OCI-LY1 (cell line): ENCODE measurements around the gene GIGYF2.

Experiments
- H2AFZ ChIP-seq: fragments of 200-600 bp; sonication (generic), shearing (Covaris generic); 2 replicates; pipeline ENCODE4 v1.6.0; 2014; ENCODE audit warnings: antibody characterized with exemption, mild to moderate bottlenecking, low read length
- H3F3A ChIP-seq: fragments of 200-600 bp; sonication (generic), shearing (Covaris generic); 2 replicates; pipeline ENCODE4 v1.6.0; 2014; ENCODE audit warnings: mild to moderate bottlenecking, antibody characterized with exemption, low read length, moderate library complexity; ENCODE audit not compliant: insufficient read depth
- H3K27ac ChIP-seq: fragments of 200-600 bp; sonication (generic); 2 replicates; pipeline ENCODE4 v1.5.1; 2014; ENCODE audit warnings: low read length, mixed run types, mild to moderate bottlenecking, low read depth; ENCODE audit not compliant: poor library complexity, severe bottlenecking
- H3K27me3 ChIP-seq: fragments of 200-600 bp; sonication (generic); 2 replicates; pipeline ENCODE4 v1.6.0; 2014; ENCODE audit warnings: antibody characterized with exemption, mild to moderate bottlenecking, low read length, moderate library complexity; ENCODE audit not compliant: insufficient read depth
- H3K36me3 ChIP-seq: fragments of 200-600 bp; sonication (generic); 2 replicates; pipeline ENCODE4 v1.6.1; 2014; ENCODE audit warnings: mild to moderate bottlenecking, antibody characterized with exemption, low read length, moderate library complexity, mixed read lengths; ENCODE audit not compliant: insufficient read depth
- H3K4me1 ChIP-seq: fragments of 200-600 bp; sonication (generic); 2 replicates; pipeline ENCODE4 v1.5.1; 2014; ENCODE audit warnings: mild to moderate bottlenecking, low read length, moderate library complexity; ENCODE audit not compliant: insufficient read depth, severe bottlenecking
- H3K4me2 ChIP-seq: fragments of 200-600 bp; sonication (generic), shearing (Covaris generic); 2 replicates; pipeline ENCODE4 v1.6.1; 2014; ENCODE audit warnings: low read length
- H3K4me3 ChIP-seq: fragments of 200-600 bp; sonication (generic); 2 replicates; pipeline ENCODE4 v1.5.1; 2014; ENCODE audit warnings: low read length, low read depth, mild to moderate bottlenecking, mixed read lengths; ENCODE audit not compliant: poor library complexity, severe bottlenecking
- H3K79me2 ChIP-seq: fragments of 200-600 bp; shearing (Covaris generic); 2 replicates; pipeline ENCODE4 v1.6.1; 2016; ENCODE audit warnings: mixed run types, low read length, mixed read lengths; ENCODE audit not compliant: insufficient read depth
- H3K9ac ChIP-seq: fragments of 200-600 bp; sonication (generic), shearing (Covaris generic); 2 replicates; pipeline ENCODE4 v1.6.1; 2014; ENCODE audit warnings: mild to moderate bottlenecking, low read length, mixed read lengths
- H3K9me2 ChIP-seq: fragments of 200-600 bp; sonication (generic), shearing (Covaris generic); 2 replicates; pipeline ENCODE4 v1.6.1; 2014; ENCODE audit warnings: low read depth, mild to moderate bottlenecking, low read length, mixed read lengths
- H3K9me3 ChIP-seq: fragments of 200-600 bp; shearing (Covaris generic); 2 replicates; pipeline ENCODE4 v1.6.1; 2014; ENCODE audit warnings: low read length, mixed read lengths
- H4K20me1 ChIP-seq: fragments of 200-600 bp; sonication (generic), shearing (Covaris generic); 2 replicates; pipeline ENCODE4 v1.6.0; 2016; ENCODE audit warnings: mild to moderate bottlenecking, low read length; ENCODE audit not compliant: insufficient read depth
- EZH2 ChIP-seq: fragments of 200-600 bp; sonication (generic), shearing (Covaris generic); IDR thresholded peaks from 2 replicates; pipeline ENCODE4 v1.8.0; 2017; ENCODE audit warnings: borderline replicate concordance, mixed run types, mild to moderate bottlenecking, antibody characterized with exemption, low read length, moderate library complexity, mixed read lengths
- TF ChIP-seq, protein P1 (sequence below): fragments of 200-600 bp; sonication (generic), shearing (Covaris generic); IDR thresholded peaks from 2 replicates; pipeline ENCODE4 v1.5.1; 2017; ENCODE audit warnings: mild to moderate bottlenecking, antibody characterized with exemption, low read length, moderate library complexity, mixed read lengths

GIGYF2 gene

DNA sequence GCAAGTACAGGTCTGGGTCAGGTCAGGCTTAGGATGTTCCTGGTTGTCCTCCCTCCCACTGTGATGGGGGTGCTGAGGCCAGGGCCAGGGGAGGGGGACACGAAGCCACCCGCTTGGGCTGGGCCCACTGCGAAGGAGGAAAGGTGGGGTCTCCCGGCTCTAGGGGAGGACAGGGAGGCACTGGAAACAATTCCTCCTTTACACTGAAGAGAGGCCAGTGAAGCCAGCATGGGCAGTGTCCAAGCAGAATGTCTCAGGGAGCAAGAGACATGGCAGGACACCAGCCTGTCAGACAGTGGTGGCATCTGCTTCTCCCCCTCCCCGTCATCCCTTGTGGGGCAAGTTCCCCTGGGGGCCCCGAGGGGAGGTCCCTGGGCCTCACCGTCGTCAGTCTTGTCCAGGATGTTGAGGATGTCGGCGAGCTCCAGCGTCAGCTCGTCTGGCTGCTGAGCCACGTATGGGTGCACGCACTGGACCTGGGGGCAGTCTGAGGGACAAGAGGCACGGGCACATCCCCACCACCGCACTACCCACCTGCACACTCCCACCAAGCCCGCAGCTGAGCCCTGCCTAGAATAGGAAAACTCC lies 183.7 kb downstream of the GIGYF2 start:
- H3K36me3 ChIP-seq, result no peaks in the 10 kb centered on the region
- no peaks in the 10 kb centered on the region for H3K4me1 ChIP-seq
- no peaks in the 10 kb centered on the region for H3K9me2 ChIP-seq
- H3K4me2 ChIP-seq, result no peak overlapping the region
- H3K27me3 ChIP-seq, result no peaks in the 10 kb centered on the region
- H3K4me3 ChIP-seq, result no peak overlapping the region
- H3K79me2 ChIP-seq, result no peaks in the 10 kb centered on the region
- no peaks in the 10 kb centered on the region for H4K20me1 ChIP-seq
- no peak overlapping the region for H2AFZ ChIP-seq
- no peaks in the 10 kb centered on the region for H3F3A ChIP-seq
- TF ChIP-seq, protein P1, sequence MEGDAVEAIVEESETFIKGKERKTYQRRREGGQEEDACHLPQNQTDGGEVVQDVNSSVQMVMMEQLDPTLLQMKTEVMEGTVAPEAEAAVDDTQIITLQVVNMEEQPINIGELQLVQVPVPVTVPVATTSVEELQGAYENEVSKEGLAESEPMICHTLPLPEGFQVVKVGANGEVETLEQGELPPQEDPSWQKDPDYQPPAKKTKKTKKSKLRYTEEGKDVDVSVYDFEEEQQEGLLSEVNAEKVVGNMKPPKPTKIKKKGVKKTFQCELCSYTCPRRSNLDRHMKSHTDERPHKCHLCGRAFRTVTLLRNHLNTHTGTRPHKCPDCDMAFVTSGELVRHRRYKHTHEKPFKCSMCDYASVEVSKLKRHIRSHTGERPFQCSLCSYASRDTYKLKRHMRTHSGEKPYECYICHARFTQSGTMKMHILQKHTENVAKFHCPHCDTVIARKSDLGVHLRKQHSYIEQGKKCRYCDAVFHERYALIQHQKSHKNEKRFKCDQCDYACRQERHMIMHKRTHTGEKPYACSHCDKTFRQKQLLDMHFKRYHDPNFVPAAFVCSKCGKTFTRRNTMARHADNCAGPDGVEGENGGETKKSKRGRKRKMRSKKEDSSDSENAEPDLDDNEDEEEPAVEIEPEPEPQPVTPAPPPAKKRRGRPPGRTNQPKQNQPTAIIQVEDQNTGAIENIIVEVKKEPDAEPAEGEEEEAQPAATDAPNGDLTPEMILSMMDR, result no peak
- no peak for TF ChIP-seq EZH2
- H3K9ac ChIP-seq, result no peak overlapping the region
- H3K9me3 ChIP-seq, result no peaks in the 10 kb centered on the region
- no peak overlapping the region for H3K27ac ChIP-seq

DNA sequence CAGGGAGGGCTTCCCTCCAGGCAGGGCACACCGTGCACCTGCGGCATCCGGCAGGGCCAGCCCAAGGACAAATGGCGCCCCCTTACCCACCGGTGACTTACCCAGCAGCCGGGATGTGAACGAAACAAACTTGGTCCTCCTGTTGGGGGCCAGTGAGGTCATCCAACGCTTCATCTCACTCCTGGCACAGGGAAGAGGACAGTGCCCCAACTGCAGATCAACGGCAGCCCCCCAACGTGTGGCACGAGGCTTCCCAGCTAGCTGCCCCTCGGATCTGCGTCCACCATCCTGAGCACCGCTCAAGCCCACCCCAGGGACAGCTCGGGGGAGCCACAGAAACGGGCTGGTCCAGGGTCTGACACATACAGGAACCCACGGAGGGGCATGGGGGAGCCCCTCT lies 185.0 kb downstream of the GIGYF2 start:
- Histone ChIP-seq H3K27me3 (no peaks in the 10 kb centered on the region), H3F3A (no peaks in the 10 kb centered on the region), H4K20me1 (no peaks in the 10 kb centered on the region), H3K9me3 (no peaks in the 10 kb centered on the region), H3K36me3 (no peaks in the 10 kb centered on the region), H3K79me2 (no peaks in the 10 kb centered on the region), H3K4me3 (no peak overlapping the region), H3K9ac (no peak overlapping the region), H3K9me2 (no peaks in the 10 kb centered on the region), H2AFZ (no peak overlapping the region), H3K4me2 (no peak overlapping the region), H3K4me1 (no peaks in the 10 kb centered on the region), H3K27ac (no peak overlapping the region)
- no peak for TF ChIP-seq EZH2
- TF ChIP-seq, protein P1, result no peak

DNA sequence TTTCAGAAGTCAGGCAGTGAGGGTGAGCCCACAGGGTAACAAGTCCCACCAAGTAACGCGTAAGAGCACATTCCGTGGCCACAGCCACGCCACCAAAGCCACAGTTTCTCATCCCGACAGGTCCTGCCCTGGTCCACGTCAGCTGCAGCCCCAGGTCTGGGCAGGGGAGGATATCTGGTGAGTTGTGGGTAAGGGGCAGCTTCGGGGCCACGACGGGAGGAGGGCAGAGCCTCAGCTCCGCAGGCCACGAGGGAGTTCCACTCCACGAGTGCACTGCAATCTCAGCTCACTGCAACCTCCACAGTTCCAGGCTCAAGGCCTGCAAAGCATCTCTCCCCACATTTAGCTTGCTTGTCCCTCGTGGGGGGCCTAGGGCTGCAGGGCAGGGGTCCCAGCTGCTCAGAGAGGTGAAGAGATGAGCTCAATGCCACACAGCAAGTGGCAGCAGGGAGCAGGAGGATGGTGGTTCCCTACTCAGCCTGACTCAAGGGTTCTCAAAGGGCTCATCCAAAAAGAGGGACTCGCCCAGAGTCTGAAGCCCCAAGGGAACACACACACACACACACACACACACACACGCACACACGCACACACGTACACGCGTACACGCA lies 185.5 kb downstream of the GIGYF2 start:
- H3K4me3 ChIP-seq, result no peak overlapping the region
- H3K79me2 ChIP-seq, result no peaks in the 10 kb centered on the region

More for the DNA sequence above, 185.5 kb downstream of the GIGYF2 start:
- Histone ChIP-seq H2AFZ (no peak overlapping the region), H3K4me1 (no peaks in the 10 kb centered on the region), H4K20me1 (no peaks in the 10 kb centered on the region), H3K9me2 (no peaks in the 10 kb centered on the region), H3K9me3 (no peaks in the 10 kb centered on the region), H3K27ac (no peak overlapping the region), H3K36me3 (no peaks in the 10 kb centered on the region), H3F3A (no peaks in the 10 kb centered on the region), H3K9ac (no peak overlapping the region), H3K27me3 (no peaks in the 10 kb centered on the region), H3K4me2 (no peak overlapping the region)
- no peak for TF ChIP-seq EZH2
- TF ChIP-seq, protein P1, result no peak
